Endothelial cell of umbilical vein (primary cell): ENCODE measurements around the gene CPPED1.

ENCODE experiments used
- CTCF ChIP-seq, 2 donors: IDR thresholded peaks; 1 replicate in 1 of 2; 2 replicates in 1 of 2; pipeline ENCODE4 v1.5.1; 2011; ENCODE audit warnings: low read length in 2 of 2, mild to moderate bottlenecking in 2 of 2, moderate library complexity in 2 of 2, control low read depth in 1 of 2, inconsistent platforms in 1 of 2, low read depth in 1 of 2; ENCODE audit not compliant: insufficient read depth in 1 of 2; ENCODE audit errors: extremely low read depth in 1 of 2
- JUN ChIP-seq: IDR thresholded peaks from 2 replicates; pipeline ENCODE4 v1.6.1; 2011; ENCODE audit warnings: borderline replicate concordance, low read depth; ENCODE audit not compliant: insufficient read length, insufficient read depth

GRCh38 chr16:12652924-12653323 is 150.8 kb downstream of the CPPED1 start:
- TF ChIP-seq JUN (no peak), CTCF (IDR thresholded peaks at IDR 0.05; ENCODE audit: extremely low read depth in 1 of 2, insufficient read depth in 1 of 2, low read depth in 1 of 2, low read length in 2 of 2) (no peak)
